Stimulated activated CD4-positive, alpha-beta T cell treated with anti-CD3 and anti-CD28 coated beads, TNF-alpha, amount 100 ng/mL, for 1 hour (primary cell): ENCODE data around the gene PKN3.

ENCODE experiments used
- DNase-seq, 3 donors: peaks; one replicate each; pipeline ENCODE4 v3.0.0-alpha.2; 2020; ENCODE audit warnings: low read depth in 3 of 3, low spot score in 1 of 3

The PKN3 gene

GRCh38 chr9:128735373-128735772, 33.1 kb downstream of the PKN3 start:
- no peak for DNase-seq

GRCh38 chr9:128742401-128742800, 40.1 kb downstream of the PKN3 start:
- no peak for DNase-seq

- DNase-seq: no peak
Measured at GRCh38 chr9:128743421-128743820, 41.1 kb downstream of the PKN3 start.

DNA sequence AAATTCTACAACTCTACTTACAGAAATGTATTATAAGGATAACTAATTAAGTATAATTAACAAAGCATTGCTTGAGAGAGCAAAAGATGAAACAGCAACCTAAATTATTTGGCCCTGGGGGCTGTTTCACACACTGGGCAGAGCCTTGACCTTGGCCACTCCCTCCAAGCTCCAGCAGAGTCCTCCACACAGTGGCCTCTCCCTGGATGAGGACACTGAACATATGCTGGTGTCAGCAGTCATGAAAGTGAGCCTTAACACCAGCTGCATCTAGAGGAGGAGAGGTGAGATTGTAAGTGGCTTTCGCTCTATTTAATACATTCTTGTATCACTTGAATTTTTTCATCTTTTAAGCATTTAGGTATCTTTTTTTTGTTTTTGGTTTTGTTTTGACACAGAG, 44.9 kb downstream of the PKN3 start:
- no peak for DNase-seq

GRCh38 chr9:128750926-128751595, 48.8 kb downstream of the PKN3 start:
- no peak for DNase-seq

DNA sequence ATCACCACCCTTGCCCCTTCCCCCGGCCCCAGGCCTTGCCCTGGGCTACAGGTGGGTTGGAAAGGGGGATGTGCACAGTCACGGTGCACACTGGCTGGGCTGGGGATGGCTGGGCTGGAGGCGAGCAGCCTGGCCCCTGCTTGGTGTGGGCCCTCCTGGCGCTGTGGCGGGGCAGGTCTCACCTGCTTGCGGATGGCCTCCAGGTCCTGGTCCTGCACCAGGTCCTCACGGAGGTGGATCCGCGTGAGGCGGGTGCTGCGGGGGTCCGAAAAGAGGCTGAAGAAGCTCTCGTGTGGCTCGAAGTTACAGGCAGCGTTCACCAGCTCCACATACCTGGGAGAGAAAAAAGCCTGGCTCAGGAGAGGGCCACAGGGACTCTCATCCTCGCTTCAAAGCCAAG, 51.3 kb downstream of the PKN3 start:
- DNase-seq: no peak

DNA sequence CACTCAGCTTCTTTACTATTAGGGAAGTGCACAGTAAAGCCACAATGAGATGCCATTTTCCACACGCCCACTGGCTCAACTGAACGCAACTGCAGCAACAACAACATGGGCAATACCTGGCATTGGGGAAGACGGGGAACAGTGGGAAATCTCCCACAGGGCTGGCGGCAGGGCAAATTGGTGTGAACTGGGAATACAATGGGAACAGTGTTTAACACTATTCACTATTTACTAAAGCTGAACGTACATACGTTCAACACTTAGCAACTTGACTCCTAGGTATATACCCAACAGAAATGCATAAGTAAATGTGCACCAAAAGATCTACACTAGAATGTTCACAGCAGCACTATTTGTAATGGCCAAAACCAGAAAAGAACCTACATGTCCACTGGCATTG, 55.3 kb downstream of the PKN3 start:
- no peak for DNase-seq

- no peak for DNase-seq
Measured at GRCh38 chr9:128762671-128763449, 60.6 kb downstream of the PKN3 start.

GRCh38 chr9:128764361-128764760, 62.1 kb downstream of the PKN3 start:
- no peak for DNase-seq

DNA sequence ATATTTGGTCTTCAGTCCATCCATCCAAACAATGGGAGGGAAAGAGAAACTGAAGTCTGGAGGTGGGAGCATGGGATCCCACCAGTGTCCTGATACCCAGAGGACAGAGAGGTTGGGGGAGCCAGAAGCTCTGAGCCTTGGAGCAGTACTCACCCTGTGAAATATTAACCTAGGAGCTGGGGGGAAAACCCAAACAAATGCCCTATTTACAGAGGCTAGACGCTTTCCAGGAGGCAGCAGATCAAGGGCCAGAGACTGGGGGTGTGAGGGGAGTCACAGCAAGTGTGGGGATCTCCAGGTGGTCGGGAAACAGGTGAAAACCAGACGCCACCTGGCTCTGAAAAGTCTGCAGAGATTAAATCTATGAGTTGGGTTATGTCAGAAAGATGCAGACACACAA, 63.2 kb downstream of the PKN3 start:
- DNase-seq: no peak

DNA sequence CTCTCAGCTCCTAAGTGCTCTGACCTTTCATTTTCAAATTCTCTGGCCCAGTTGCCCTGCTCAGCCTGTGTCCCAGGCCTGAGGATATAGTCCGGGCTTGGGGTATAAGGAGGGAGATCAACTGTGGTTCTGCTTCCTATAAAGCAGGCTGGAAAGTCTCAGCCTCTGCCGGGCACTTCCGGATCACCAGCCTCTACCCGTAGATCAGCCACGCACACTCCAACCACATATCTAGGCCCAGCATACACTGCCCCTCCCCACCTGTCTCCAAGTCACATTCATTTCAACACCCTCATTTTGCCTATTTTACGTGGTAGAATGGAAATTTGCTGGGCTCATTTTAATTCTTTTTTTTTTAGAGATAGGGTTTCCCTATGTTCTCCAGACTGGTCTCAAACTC, 66.3 kb downstream of the PKN3 start:
- no peak for DNase-seq
